Muscle of arm (tissue), 12 donors: ENCODE measurements around the gene DTX4. TPM values are rescaled to one million over a fixed set of nuclear protein-coding genes. Genes with fewer than 3 reads are reported as not detected.

Experiments
- DNase-seq: peaks from one replicate; pipeline ENCODE4 v3.0.0-alpha.2; 2013
- polyA plus RNA-seq, 12 donors: library from polyadenylated mRNA; unstranded; fragments of 120-200 nt; gene quantifications; one replicate each; pipeline ENCODE4 v1.2.1, GENCODE V29; 2013; ENCODE audit not compliant: insufficient read length in 12 of 12

DTX4 gene
- polyA plus RNA-seq, 12 donors, result 15.7 to 82.8 (median 22.6) TPM; not detected in 1

DNA sequence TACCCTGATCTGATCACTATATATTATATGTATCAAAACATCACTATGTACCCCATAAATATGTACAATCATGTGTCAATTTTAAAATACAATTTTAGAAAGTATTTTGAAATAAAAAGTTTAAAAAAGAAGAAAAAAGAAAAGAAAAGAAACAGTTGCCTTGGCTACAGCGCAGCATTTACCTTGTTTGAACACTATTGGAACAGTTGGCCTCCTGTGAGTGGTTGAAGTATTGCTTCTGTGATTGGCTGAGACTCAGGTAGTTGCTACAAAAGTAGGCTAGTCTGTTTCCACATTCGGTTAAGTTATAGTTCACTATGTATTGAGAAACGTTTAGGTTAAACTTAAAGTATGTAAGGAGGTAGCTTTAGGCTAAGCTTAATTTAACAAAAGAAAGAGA lies 7.9 kb upstream of the DTX4 start:
- DNase-seq, result no peak

DNA sequence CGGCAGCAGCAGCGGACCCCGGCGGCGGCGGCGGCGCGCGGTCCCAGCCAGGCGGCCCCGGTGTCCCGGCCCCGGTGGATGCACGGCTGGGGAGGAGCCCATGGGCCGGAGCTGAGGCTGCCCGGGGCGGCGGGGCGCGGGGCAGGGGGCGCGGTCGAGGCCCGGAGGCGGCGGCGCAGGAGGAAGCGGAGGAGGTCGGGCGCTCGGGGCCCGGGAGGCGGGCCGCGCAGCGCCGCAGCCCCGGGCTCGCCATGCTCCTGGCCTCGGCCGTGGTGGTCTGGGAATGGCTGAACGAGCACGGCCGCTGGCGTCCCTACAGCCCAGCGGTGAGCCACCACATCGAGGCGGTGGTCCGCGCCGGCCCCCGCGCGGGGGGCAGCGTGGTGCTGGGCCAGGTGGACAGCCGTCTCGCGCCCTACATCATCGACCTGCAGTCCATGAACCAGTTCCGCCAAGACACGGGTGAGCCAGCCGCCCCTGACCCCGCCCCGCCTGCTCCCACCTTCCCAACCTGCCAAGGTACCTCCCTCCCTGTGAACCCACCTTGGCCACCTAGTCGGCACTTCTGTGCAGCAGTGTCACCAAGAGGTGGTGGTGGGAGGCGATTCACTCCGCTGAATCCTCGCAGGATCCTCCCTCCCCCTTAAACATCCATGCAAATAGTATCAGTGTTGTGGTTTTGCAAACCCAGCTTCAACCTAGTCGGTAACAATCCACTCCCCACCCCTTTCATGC lies 580 bp downstream of the DTX4 start:
- no peak for DNase-seq

DNA sequence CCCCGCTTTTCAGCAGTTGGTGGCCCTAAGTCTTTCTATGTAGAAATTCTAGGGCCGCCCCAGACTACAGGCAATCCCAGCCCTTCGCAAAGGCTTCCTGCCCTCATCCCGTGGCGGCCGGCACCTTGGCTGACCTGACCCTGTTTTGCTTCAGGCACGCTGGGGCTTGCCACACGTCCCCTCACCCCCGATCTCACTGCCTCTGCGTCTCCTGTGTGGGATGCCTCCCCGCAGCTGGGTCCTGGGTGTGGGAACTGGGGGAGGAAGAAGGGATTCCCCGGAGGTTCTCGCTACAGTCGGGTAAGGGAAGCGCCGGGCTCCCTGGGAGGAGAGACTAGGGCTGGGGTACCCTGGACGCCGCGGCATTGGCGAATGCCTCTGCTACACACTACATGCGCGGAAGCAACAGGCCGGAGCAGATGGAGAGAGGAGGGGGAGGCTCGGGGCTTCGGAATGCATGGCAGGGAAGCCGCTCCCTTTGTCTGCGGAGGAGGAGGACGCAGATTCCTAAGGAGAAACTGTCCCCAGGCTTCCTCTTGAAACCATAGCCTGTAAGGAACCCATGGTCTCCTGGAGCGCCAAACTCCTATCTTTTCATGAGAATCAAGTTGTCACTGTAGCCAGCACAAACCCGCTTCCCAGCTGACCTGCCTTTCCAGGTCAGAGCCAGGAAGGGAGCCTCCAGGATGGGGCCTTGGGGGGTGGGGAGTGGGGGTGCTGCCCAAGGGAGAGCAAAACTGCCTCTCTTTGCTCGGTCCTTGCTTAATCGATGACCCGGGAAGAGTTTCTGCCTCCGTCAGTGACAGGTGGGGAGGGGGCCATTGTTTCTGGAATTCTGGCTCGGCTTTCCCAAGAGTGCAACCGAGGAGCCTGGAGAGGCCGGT lies 1.4 kb downstream of the DTX4 start:
- DNase-seq, result no peak

DNA sequence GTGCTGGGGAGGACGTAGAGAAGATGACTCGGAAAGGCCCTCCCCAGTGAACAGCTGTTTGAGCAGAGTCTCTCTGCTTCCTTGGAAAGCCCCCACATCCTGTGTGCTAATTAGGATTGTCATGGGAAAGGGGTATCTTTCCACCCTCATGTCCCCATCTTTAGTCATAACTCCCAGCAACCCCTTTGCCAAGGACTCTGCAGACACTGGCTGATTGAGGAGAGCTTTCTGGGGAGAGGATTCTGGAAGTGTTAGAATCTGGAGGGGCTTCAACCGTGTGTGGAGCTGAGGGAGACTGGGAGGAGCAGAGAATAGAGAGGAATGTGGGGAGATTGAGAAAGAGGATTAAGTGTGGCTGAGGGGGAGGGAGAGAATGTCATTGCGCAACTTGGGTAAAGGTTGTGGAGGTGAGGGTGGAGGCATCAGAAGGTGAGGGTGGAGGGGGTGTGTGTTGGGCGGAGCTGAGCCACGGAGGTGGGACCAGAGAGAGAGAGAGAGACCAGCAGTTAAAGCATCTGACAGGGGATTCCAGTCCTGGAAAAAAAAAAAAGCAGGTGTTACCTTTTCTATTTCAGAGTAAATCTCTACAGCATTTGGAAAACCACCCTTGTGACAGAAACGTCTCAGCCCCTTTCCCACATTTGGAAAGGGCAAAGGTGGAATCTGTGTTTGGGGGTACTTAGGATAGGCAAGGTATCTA lies 2.2 kb downstream of the DTX4 start:
- no peak for DNase-seq

DNA sequence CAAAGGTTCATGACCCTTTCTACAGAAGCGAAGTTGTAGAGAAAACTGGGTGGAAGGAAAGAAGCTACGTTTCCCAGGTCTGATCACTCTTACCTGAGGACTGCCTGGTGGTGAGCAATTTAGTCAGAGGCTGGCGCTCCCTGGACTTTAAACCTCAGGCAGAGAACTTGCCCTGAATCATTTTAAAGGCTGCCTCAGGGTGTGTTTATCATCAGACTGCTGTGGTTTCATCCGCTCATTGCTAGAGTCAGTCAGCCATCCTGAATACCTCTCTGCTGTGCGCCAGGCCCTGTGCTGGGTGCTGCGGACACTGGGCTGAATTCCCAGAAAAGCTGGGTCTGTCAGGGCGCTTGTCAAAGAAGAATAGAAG lies 2.7 kb downstream of the DTX4 start:
- no peak for DNase-seq

DNA sequence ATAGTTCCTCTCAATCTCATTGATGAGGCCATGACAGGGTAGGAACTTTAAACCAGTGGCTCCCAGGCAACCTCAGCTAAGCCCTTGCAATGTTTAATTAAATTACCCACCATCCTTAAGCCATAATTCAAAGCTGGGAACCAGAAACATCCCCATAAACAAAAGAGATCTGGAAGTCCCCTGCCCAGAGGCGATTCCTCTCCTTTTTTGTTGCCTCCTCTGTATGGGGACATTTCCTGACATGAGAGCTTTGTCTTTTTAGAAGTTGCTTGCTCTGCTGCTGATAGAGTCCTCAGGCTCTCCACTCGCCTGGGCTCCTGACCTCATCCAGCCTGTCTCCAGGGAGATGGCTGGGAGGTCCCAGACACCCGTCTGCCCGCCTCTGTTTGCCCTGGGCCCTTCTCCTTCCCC lies 3.2 kb downstream of the DTX4 start:
- no peak for DNase-seq

DNA sequence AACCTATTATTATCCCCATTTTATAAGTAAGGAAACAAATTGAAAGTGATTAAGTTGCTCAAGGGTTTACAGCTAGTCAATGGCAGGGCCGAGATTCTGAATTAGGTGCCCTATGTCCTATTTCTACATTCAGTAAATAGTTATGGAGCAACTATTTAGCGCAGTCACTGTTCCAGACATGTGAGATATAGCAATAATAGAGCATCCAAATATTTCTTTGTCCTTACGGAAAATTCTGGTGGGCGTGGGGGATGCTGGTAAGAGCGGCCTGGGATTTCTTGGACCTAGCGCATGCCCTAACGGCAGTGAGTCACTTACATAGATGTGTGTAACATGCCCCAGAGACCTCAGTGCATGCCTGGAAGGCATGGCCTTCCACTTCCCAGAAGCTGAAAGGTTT lies 4.4 kb downstream of the DTX4 start:
- no peak for DNase-seq

DNA sequence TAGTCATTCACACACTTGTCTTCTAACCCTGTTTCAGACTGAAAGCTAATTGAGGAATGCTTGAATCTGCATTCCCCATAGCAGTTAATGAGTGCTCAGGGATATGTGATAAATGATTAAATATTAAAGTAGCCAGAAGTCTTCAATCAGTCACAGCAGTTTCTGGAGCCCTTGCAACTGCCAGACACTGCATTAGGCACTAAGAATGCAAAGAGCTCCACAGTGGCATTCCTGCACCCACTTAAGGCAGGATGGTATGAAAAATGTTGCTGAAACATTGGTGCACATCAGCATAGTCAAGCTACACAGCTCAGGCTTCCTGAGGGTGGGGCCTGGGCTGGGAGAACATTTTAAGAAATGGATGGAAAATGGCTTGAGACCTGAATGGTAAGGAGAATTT lies 6.5 kb downstream of the DTX4 start:
- no peak for DNase-seq

DNA sequence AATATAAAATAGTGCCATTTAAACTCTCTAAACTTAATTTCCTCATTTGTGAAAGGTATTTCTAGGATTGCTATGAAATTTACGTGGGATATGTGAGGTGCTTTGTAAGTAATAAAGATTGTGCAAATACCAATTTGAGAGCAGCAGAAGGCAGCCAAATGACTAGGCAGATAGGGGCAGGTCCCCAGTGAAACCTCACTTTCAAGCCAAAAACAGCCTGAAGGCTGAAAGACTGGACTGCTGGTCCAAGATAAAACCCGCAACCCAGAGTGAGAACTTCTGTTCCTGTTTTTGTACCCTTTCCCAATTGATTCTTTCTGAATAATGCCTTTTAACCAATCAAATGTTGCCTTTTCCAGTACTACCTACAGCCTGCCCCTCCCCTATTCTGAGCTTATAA lies 7.2 kb downstream of the DTX4 start:
- no peak for DNase-seq

DNA sequence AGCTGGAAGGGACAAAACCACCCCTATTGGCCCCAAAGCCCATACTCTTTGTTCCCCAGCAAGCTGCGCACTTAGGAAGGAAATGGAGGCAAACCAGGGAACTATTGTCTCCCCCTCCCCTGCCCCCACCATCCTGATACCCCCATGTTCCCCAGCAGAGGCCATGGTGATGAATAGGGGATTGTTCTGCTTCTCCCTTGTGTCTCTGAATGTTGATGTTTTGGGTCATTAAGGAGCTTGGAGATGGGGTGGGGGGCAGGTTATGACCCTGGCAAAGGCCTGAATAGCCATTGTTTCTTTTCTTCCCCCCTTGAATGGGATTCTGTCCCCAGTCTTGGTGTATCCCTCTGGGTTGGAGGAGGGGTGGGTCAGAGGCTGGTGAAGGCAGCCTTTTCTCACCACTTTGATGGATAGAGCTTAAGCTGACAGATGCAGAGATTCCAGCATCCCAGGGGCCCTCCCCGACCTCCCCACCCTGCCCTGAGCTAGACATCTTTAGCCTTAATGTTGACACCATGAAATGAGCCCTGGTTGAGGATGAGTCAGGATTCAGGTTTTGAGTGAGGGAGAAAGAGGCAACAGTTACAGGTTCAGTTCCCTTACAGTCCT lies 8.3 kb downstream of the DTX4 start:
- no peak for DNase-seq

DNA sequence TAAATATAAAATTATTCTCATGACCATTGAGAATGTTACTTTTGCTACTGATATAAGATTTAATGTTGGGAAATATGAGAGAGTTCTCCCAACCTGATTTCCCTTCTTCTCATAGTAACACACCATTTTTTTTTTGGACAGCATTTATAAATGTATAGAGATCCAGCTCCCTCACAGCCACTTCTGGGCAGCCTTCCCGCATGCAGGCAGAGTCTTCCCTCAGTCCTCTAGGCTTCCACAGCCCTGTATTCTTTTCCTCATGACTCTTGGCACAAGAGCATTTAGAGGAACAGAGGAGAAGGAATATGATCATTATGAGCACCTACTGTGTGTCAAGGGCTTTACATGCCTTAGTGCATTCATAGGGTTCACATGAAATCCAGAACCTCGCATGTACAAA lies 9.0 kb downstream of the DTX4 start:
- no peak for DNase-seq

DNA sequence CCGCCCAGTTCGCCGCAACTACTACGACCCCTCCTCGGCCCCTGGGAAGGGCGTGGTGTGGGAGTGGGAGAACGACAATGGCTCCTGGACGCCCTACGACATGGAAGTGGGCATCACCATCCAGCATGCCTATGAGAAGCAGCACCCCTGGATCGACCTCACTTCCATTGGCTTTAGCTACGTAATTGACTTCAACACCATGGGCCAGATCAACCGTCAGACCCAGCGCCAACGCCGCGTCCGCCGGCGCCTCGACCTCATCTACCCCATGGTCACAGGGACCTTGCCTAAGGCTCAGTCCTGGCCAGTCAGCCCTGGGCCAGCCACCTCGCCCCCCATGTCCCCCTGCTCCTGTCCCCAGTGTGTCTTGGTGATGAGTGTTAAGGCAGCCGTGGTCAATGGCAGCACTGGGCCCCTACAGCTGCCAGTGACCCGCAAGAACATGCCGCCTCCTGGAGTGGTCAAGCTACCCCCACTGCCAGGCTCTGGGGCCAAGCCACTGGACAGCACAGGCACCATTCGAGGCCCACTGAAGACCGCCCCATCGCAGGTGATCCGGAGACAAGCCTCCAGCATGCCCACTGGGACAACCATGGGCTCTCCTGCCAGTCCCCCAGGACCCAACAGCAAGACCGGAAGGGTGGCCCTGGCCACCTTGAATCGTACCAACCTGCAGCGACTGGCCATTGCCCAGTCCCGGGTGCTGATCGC lies 10.0 kb downstream of the DTX4 start:
- DNase-seq, result no peak

DNA sequence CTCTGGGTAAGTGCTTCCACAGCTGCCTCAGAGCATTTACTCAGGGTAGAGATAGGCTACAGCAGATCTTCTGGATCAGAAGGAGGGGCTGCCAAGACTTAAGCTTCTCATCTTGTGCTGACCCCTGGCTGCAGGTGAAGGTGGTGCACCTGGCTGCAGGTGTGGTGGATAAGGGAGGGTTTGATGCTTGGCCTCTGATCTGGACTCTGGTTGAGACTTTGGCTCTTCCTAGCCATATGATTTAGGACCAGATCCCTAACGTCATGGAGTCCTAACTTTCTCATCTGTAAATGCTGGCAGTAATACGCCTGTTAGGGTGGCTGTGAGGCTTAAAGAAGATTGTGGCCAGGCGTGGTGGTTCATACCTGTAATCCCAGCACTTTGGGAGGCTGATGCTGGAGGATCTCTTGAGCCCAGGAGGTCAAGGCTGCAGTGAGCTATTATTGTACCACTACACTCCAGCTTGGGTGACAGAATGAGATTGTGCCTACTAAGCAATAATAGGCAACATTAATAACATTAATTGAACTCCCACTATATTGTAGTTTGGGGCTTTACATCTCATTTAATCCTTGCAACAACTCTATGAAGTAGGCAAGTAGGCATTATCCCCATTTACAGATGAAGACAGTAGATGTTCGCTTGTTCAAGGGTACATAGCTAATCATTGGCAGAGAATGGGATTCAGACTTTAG lies 10.7 kb downstream of the DTX4 start:
- DNase-seq, result no peak

DNA sequence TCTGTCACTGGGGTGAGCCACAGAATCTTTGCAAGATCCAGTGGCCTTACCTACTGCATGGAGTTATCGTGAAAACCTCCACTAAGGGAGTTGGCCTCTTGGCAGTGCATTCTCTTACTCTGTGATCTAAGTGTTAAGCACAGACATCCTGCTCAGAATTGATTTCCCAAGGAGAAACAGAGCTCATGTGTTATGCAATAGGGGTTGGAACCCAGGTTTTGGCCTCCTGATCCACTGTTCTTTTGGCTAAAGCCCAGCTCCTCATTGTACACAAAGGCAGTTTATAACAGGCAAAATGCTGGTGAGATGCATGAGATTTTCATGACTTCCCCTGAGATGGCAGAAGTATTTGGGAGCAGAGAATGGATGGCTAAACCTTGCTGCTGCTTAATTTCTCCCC lies 11.8 kb downstream of the DTX4 start:
- DNase-seq, result no peak

DNA sequence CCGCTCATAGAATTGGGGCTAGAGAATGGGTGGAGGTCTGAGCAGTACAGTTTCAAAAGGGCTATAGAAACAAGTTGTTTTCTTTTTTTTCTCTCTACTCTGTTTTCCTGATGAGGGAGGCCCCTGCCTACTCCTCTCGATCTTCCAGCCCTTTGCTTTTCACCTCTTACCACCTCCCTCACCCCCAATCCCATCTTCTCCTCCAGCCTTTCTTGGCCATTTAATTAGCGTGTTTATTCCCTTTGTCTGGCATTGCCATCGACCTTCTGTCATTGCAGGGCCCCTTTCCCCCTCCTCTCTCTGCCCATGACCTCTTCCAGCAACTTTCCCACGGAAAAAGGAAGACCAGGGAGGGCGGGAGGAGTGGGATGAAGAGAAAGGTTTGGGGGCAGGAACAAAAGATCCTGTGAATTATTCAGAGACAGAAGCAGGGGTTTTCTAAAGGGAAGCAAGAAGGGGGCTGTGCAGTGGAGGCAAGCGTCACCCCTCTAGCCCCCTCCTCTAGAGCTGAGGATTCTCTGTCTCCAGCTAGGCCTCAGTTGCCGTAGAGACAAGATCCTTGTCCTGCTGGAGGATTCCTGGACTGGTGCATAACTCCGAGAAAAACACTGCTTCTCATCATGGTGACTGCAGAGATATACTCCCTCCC lies 12.9 kb downstream of the DTX4 start:
- DNase-seq, result no peak

DNA sequence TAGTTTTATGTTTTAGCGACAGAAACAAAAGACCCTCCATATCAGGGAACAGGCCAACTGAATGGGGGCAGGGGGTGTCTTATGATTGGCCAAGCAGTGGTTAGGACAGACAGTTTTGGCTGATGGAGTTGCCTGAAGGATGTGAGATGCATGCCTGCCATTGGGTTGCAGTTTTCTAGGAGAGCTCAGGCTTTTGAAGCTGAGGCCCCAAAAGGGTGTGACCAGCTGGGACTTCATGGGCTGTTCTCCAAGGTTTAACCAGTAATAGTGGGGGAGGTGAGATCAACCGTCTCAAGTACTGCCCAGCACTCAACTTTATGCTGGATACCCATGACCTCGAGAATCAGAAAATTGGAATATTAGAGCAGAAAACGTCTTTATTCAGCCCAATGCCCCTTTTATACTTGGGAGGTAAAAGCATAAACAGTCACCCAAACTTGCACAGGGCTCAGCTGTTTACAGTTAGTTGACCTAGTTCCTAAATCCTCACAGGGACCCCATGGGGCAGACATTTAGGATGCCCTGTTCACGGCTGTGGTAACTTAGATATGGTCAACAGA lies 13.5 kb downstream of the DTX4 start:
- no peak for DNase-seq

DNA sequence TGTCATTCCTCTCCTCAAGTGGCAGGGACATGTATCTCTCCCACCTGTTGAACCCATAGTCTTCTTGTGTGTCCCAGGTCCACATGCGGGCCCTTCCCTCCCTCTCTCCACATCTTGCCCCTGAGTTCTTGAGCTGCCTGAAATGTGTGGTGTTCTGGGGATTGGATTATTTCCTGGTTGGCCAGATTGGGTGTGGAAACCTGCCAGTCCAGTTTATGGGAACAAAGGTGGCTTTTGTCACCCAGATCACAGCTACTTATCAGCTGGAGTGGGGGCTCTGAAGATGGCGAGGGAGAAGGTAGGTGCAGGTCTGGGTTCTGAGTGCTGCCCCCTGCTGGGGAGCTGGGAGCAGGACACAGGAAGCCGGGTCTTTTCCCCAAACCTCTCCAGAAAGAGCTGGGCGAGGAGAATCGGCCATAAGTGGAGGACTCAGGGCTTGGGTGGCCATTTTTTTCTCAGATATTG lies 14.2 kb downstream of the DTX4 start:
- DNase-seq, result no peak

DNA sequence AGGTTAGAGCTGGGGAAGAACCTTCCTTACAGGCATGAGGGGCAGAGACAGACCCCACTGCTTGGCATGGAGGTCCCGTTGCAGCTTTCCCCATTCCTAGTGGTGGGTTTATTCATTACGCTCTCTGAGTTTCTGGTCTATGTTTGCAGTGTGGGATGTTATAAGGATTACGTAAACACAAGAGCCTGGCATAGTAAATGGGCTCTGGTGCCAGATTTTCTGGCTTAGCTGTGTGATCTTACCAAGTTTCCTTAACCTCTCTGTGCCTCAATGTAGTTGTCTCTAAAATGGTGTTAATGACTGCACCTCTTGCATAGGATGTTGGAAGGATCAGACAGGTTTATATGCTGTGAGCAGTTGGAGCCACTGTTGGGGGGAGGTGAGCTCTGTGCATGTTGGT lies 15.1 kb downstream of the DTX4 start:
- no peak for DNase-seq

DNA sequence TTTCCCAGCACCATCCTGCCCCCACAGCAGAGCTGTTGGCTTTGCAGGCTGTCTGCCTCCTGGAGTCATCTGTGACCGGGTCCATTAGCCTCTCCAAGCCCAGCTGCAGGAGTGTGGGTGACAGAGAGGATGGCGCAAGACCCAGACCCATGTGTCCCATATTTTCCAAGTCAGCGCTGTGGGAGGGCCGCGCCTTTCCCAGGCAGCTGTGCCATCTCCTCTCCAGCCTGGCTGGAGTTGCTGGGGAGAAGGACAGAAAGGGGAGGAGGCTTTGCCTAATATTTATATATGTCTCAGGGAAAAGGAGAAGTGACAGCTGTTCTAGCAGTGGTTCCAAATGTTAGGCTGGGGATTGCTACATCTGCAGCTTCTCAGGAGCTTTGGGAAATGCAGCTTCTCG lies 15.7 kb downstream of the DTX4 start:
- DNase-seq, result no peak

DNA sequence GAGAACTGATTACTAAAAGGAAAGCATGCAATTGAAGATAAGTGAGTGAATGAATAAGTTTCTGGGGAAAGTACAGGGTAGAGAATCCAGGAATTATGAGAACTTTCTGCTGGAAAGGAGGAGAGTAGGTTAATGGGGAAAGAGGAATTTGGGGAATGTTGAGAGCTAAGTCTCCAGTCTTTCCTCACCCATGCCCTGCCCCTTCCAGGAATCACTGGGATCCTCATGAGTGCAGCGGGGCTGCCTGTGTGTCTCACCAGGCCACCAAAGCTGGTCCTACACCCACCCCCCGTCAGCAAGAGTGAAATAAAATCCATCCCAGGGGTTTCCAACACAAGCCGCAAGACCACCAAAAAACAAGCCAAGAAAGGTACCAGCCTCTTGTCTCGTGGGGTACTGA lies 17.0 kb downstream of the DTX4 start:
- DNase-seq, result no peak
